Endothelial cell of umbilical vein (primary cell): ENCODE data around the gene TP53RK.

Source experiments
- CTCF ChIP-seq, 2 donors: IDR thresholded peaks; 1 replicate in 1 of 2; 2 replicates in 1 of 2; pipeline ENCODE4 v1.5.1; 2011; ENCODE audit warnings: low read length in 2 of 2, mild to moderate bottlenecking in 2 of 2, moderate library complexity in 2 of 2, control low read depth in 1 of 2, inconsistent platforms in 1 of 2, low read depth in 1 of 2; ENCODE audit not compliant: insufficient read depth in 1 of 2; ENCODE audit errors: extremely low read depth in 1 of 2
- EZH2 ChIP-seq: IDR thresholded peaks from 2 replicates; pipeline ENCODE4 v1.6.1; 2012; ENCODE audit warnings: borderline replicate concordance, low read depth, mild to moderate bottlenecking, moderate library complexity, low read length, inconsistent platforms; ENCODE audit not compliant: severe bottlenecking
- POLR2A ChIP-seq: IDR thresholded peaks from 2 replicates; pipeline ENCODE4 v1.6.1; 2012; ENCODE audit warnings: low read depth, mild to moderate bottlenecking, control low read depth, low read length
- POLR2AphosphoS5 ChIP-seq: IDR thresholded peaks from 2 replicates; pipeline ENCODE4 v1.6.1; 2012; ENCODE audit warnings: low read depth, mild to moderate bottlenecking, control low read depth, low read length, moderate library complexity; ENCODE audit not compliant: insufficient read depth

GRCh38 chr20:46677608-46678007, 11.6 kb downstream of the TP53RK start:
- TF ChIP-seq EZH2 (no peak), CTCF (IDR thresholded peaks at IDR 0.05; ENCODE audit: extremely low read depth in 1 of 2, insufficient read depth in 1 of 2, low read depth in 1 of 2, low read length in 2 of 2) (no peak), POLR2A (no peak), POLR2AphosphoS5 (no peak)
